Thyroid gland (tissue), 4 donors: ENCODE results near the gene POU6F2. TPM values are rescaled to one million over a fixed set of nuclear protein-coding genes. Genes with fewer than 3 reads are reported as not detected.

ENCODE experiments used
- DNase-seq, 2 donors: peaks; one replicate each; pipeline ENCODE4 v3.0.0-alpha.2; 2019
- H3K27ac ChIP-seq, 3 donors: fragments of 200-600 bp; sonication (generic); 1 replicate in 2 of 3; 2 replicates in 1 of 3; pipeline ENCODE4 v1.5.1; 2016 to 2019; ENCODE audit warnings: mild to moderate bottlenecking in 1 of 3, moderate library complexity in 1 of 3
- H3K27me3 ChIP-seq: fragments of 200-600 bp; sonication (generic); one replicate; pipeline ENCODE4 v1.5.1; 2019
- H3K36me3 ChIP-seq, 2 donors: fragments of 200-600 bp; sonication (generic); one replicate each; pipeline ENCODE4 v1.5.1; 2016 to 2019
- H3K4me1 ChIP-seq, 2 donors: fragments of 200-600 bp; sonication (generic); one replicate each; pipeline ENCODE4 v1.5.1; 2017 to 2019
- H3K4me3 ChIP-seq, 3 donors: fragments of 200-600 bp; sonication (generic); replicated peaks in 1 of 3; 1 replicate in 2 of 3; 2 replicates in 1 of 3; pipeline ENCODE4 v1.5.1; 2016; ENCODE audit warnings: mild to moderate bottlenecking in 1 of 3
- H3K9me3 ChIP-seq: fragments of 200-600 bp; sonication (generic); one replicate; pipeline ENCODE4 v1.5.1; 2017
- CTCF ChIP-seq, 6 experiments: fragments of 200-600 bp in 3 of 6; fragments of 450-650 bp in 3 of 6; sonication (generic) in 3 of 6; IDR thresholded peaks; one replicate each; pipeline ENCODE4 v1.5.1; 2016 to 2019; ENCODE audit warnings: antibody characterized with exemption in 6 of 6, mild to moderate bottlenecking in 2 of 6, inconsistent platforms in 1 of 6, moderate library complexity in 1 of 6
- POLR2A ChIP-seq, 2 donors: fragments of 450-650 bp; IDR thresholded peaks; one replicate each; pipeline ENCODE4 v1.6.1; 2017; ENCODE audit warnings: antibody characterized with exemption in 2 of 2, mild to moderate bottlenecking in 2 of 2, moderate library complexity in 1 of 2
- WGBS, 2 donors: methylation state at CpG; one replicate each; pipeline ENCODE4 v1.1.5; 2017; 5-methylcytosine and 5-hydroxymethylcytosine counted together
- intact Hi-C: fragments of 100-400 bp; cut with DNase I; formaldehyde crosslinking; loops from one replicate; pipeline ENCODE4 v1.15.1; 2023
- total RNA-seq, 4 donors: library from RNA; depleted of rRNA; stranded (reverse); fragments of >200 nt; gene quantifications; one replicate each; pipeline ENCODE4 v1.2.3, GENCODE V29; 2016

The POU6F2 gene
- total RNA-seq, 4 donors from 2014 or later, result 0.33 TPM; not detected in 3

- Histone ChIP-seq H3K9me3 (no peaks in the 10 kb centered on the region), H3K27ac (no peak overlapping the region), H3K4me3 (no peak overlapping the region), H3K27me3 (no peaks in the 10 kb centered on the region), H3K4me1 (no peaks in the 10 kb centered on the region), H3K36me3 (no peaks in the 10 kb centered on the region)
- WGBS, 2 donors, result 80 to 83% methylated on average over 4 of the region's 4 CpGs
- DNase-seq, result no peak
- intact Hi-C loops, result no loop called here
- TF ChIP-seq CTCF (IDR thresholded peaks at IDR 0.05) (no peak), POLR2A (IDR thresholded peaks at IDR 0.05) (no peak)
Observed at GRCh38 chr7:39355664-39356063, 378.0 kb downstream of the POU6F2 start.

- 90 to 92% methylated on average over 7 of the region's 7 CpGs for WGBS, 2 donors
- no peaks in the 10 kb centered on the region for H3K9me3 ChIP-seq
- no peak for TF ChIP-seq POLR2A (IDR thresholded peaks at IDR 0.05)
- TF ChIP-seq CTCF (IDR thresholded peaks at IDR 0.05), result no peak
- DNase-seq, result no peak
- no peaks in the 10 kb centered on the region for H3K36me3 ChIP-seq
- intact Hi-C loops, result no loop called here
- no peaks in the 10 kb centered on the region for H3K27me3 ChIP-seq
- no peaks in the 10 kb centered on the region for H3K4me1 ChIP-seq
- H3K4me3 ChIP-seq, result no peak overlapping the region
- no peak overlapping the region for H3K27ac ChIP-seq
Observed at GRCh38 chr7:39356172-39356925, 378.6 kb downstream of the POU6F2 start.

- Histone ChIP-seq H3K9me3 (no peaks in the 10 kb centered on the region), H3K4me1 (no peaks in the 10 kb centered on the region), H3K27me3 (no peaks in the 10 kb centered on the region), H3K4me3 (no peak overlapping the region), H3K36me3 (no peaks in the 10 kb centered on the region), H3K27ac (no peak overlapping the region)
- intact Hi-C loops, result no loop called here
- no peak for TF ChIP-seq POLR2A (IDR thresholded peaks at IDR 0.05)
- no peak for TF ChIP-seq CTCF (IDR thresholded peaks at IDR 0.05)
- WGBS, 2 donors, result 25 to 30% methylated on average over 3 of the region's 3 CpGs
- no peak for DNase-seq
Observed at GRCh38 chr7:39357648-39358047, 379.9 kb downstream of the POU6F2 start.

GRCh38 chr7:39360038-39360437, 382.3 kb downstream of the POU6F2 start:
- H3K9me3 ChIP-seq, result no peaks in the 10 kb centered on the region
- H3K4me3 ChIP-seq, result no peak overlapping the region
- no peak for TF ChIP-seq POLR2A (IDR thresholded peaks at IDR 0.05)
- no peak for TF ChIP-seq CTCF (IDR thresholded peaks at IDR 0.05)
- no peaks in the 10 kb centered on the region for H3K27me3 ChIP-seq
- intact Hi-C loops, result no loop called here
- H3K4me1 ChIP-seq, result no peaks in the 10 kb centered on the region
- no peak overlapping the region for H3K27ac ChIP-seq
- H3K36me3 ChIP-seq, result no peaks in the 10 kb centered on the region
- no peak for DNase-seq
- 65 to 69% methylated on average over 4 of the region's 4 CpGs for WGBS, 2 donors

GRCh38 chr7:39360766-39361165, 383.1 kb downstream of the POU6F2 start:
- intact Hi-C loops, result no loop called here
- Histone ChIP-seq H3K9me3 (no peaks in the 10 kb centered on the region), H3K4me3 (no peak overlapping the region), H3K27ac (no peak overlapping the region), H3K36me3 (no peaks in the 10 kb centered on the region), H3K27me3 (no peaks in the 10 kb centered on the region), H3K4me1 (no peaks in the 10 kb centered on the region)
- WGBS, 2 donors, result 88 to 94% methylated on average over 1 of the region's 1 CpG
- DNase-seq, result no peak
- TF ChIP-seq CTCF (IDR thresholded peaks at IDR 0.05), result no peak
- TF ChIP-seq POLR2A (IDR thresholded peaks at IDR 0.05), result no peak
